GM13976 (cell line): ENCODE results near the gene LRRC38.

Experiments used
- DNase-seq: peaks from one replicate; pipeline ENCODE4 v3.0.0; 2012; ENCODE audit warnings: low spot score
- CTCF ChIP-seq: IDR thresholded peaks from 2 replicates; pipeline ENCODE4 v1.5.1; 2012; ENCODE audit warnings: borderline replicate concordance, mild to moderate bottlenecking; ENCODE audit not compliant: insufficient read depth; ENCODE audit errors: extremely low read depth, missing control alignments, control extremely low read depth
- in situ Hi-C: fragments of 300-500 bp; cut with MboI; formaldehyde crosslinking; loops from one replicate; pipeline ENCODE4 v1.12.0; 2022; ENCODE audit warnings: low sequenced_read_pairs, mixed read lengths, inconsistent platforms; ENCODE audit not compliant: unreplicated experiment

Gene LRRC38

GRCh38 chr1:13512472-13512871 is 1.3 kb downstream of the LRRC38 start:
- TF ChIP-seq CTCF: no peak
- DNase-seq: no peak
- in situ Hi-C loops: no loop called here

GRCh38 chr1:13510499-13510898 is 3.3 kb downstream of the LRRC38 start:
- DNase-seq: no peak
- in situ Hi-C loops: no loop called here
- TF ChIP-seq CTCF: no peak

- in situ Hi-C loops: no loop called here
- TF ChIP-seq CTCF: no peak
- DNase-seq: no peak
Observed at GRCh38 chr1:13507075-13507474, 6.7 kb downstream of the LRRC38 start.

- no peak for DNase-seq
- in situ Hi-C loops: no loop called here
- TF ChIP-seq CTCF: no peak
Observed at GRCh38 chr1:13505020-13505419, 8.8 kb downstream of the LRRC38 start.

- no peak for TF ChIP-seq CTCF
- DNase-seq: no peak
- in situ Hi-C loops: no loop called here
Observed at GRCh38 chr1:13500806-13501205, 13.0 kb downstream of the LRRC38 start.

GRCh38 chr1:13499422-13499821 is 14.4 kb downstream of the LRRC38 start:
- in situ Hi-C loops: no loop called here
- DNase-seq: no peak
- no peak for TF ChIP-seq CTCF

- no peak for DNase-seq
- in situ Hi-C loops: no loop called here
- no peak for TF ChIP-seq CTCF
Observed at GRCh38 chr1:13498553-13498952, 15.2 kb downstream of the LRRC38 start.
